NCI-H2196 (cell line): ENCODE results near the gene AIG1.
"Not testable (repeated sequence)": the region's sequence is repeated elsewhere in the genome, so short reads cannot be mapped to it uniquely, and the experiment has no call there.

Experiments
- DNase-seq: peaks from one replicate; lab custom pipeline; 2025; ENCODE audit not compliant: unreplicated experiment; lab: John Stamatoyannopoulos, UW

Gene AIG1

DNA sequence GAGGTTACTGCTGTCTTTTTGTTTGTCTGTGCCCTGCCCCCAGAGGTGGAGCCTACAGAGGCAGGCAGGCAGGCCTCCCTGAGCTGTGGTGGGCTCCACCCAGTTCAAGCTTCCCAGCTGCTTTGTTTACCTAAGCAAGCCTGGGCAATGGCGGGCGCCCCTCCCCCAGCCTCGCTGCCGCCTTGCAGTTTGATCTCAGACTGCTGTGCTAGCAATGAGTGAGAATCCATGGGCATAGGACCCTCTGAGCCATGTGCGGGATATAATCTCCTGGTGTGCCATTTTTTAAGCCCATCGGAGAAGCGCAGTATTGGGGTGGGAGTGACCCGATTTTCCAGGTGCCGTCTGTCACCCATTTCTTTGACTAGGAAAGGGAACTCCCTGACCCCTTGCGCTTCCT is 247.1 kb downstream of the AIG1 start:
- not testable (repeated sequence) for DNase-seq

DNA sequence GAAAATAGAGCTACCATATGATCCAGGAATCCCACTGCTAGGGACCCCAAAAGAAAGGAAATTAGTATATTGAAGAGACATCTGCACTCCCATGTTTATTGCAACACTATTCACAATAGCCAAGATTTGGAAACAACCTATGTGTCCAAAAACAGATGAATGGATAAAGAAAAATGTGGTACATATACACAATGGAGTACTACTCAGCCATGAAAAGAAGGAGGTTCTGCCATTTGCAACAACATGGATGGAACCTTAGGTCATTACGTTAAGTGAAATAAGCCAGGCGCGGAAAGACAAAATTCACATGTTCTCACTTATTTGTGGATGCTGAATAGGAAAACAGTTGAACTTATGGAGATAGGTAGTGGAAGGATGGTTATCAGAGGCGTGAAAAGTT is 252.5 kb downstream of the AIG1 start:
- DNase-seq = no peak

DNA sequence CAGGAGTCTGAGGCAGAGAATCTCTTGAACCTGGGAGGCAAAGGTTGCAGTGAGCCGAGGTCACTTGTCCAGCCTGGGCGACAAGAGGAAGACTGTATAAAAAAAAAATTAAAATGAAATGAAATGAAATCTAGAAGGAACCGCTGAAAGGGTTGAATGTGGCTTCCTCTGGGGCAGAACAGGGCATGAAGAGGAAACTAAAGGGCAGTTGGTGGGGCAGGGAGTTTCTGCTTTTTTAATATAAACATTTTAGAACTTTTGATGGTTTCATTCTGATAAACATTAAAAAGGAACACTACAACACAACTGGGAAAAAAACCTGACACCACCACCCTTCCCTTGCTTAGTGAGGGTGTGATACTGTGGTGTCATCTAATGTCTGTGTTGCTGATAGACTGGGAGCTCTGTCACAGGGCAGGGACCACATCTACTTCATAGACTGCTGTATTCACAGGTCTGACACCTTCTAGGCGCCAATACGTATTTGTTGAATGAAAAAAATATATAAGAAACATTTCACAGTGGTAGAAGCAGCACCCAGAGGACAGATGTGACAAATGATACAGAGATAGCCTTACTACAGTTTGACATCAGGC is 260.9 kb downstream of the AIG1 start:
- no peak for DNase-seq

DNA sequence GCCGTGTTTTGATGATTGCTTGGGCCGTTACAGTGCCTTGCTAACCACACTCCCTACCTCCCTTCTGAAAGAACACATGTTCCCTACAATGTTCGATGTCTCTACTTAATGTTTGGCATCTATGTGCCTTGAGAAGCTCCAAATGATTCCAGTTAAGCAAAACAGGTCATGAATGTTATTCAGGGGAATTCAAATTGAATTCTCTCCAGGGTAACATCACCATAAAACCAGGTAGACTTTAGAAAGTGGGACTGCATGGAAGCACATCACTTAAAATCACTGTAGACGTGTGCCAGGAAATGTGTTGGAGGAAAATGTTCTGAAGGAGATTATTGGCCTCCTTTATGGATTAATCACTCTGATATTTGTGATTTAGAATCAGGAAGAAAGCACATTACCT is 261.7 kb downstream of the AIG1 start:
- DNase-seq = no peak

DNA sequence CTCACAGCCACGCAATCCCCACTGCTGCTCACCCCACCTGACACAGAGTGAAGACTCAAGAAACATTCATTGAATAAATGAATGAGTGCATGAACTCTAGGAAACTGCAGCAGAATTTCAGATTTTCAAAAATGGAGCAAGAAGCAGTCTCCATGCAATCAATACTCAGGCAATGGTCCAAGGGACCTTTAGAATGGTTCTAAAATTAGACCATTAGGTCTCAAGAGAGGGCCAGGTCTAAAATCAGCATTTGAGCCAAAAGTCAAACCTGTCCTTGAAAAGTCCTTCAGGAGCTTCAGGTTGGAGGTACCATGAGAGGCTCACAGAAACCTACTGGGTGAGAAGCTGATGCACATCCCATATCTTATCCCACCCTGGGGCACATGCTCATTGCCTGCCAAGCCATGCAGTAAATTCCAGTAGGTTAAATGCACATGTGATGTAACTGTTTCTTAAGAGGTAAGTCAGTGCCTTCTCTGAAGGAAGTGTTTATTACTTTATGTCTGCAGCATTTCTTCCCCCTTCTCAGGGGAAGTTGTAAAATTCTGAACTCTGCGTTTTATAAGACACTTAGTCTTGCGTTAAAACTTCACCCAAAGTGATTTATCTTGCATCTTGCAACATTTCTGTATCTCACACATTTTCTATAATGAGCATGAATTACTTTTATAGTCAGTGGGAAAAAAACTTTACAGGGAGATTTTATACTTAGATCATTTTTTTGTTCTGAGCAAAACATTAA is 263.2 kb downstream of the AIG1 start:
- DNase-seq = no peak

DNA sequence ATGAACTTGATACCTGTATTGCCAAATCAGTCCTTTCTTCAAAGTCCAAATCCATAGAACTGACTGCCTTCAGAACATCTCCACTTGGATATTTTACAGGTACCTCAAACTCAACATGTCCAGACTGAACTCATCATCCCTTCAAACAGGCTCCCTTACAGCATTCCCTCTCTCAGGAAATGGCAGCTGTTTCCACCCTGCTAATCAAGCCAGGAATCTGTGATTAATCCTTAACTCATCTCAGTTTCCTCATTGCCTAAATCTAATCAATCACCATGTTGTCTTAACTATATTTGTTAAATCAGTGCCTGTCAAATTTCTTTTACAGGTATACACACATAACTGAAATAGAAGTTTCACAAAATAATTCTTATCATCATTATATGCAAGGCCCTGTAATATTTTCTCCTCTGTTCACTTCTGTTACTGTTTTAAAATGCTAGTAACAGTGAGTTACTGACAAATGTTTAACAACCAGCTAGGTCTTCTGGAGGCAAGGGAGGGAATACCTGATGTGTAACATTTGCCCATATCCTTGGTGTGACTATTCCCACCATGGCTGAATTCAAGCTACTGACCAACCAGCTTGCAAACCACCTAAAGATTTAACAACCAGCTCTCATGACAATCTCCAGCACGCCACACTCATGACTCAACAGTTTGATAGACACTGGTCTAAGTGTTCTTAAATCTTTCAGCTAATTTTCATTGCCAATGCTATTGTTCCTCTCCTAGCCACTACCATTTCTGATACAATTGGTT is 264.9 kb downstream of the AIG1 start:
- no peak for DNase-seq

DNA sequence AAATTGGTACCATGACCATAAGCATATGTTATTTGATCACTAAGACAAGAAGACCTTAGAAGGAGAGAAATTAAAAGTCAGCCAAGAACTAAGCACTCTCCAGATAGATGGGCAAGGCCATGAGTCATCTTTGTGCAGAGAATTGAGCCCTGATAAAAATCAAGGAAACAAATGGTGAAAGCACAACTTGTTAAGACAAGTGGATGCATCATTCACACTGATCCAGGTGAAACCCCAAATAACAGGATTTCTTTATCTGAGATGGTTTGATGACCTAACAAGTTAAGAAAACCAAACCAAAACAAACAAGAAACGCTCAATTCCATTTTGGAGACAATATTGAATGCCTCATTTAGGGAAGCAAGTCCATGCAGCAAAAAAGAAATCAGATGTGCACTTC is 268.2 kb downstream of the AIG1 start:
- DNase-seq = peak; percentile 31

DNA sequence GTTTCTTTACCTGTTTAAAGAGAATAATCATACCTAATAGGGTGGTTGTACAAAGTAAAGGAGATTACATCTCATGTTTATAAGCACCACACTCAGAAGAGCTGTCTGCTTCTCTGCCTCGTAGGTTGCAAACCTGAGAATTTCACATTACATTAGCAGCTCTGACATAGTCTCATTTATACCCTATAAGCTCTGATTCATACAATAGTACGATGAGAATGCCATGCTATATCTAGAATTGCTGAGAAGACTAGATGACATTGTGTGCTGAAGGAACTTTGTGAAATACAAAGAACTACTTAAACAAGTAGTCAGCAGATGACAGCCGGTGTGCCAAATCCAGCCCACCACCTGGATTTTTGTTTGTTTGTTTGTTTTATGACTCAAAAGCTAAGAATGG is 268.6 kb downstream of the AIG1 start:
- no peak for DNase-seq

DNA sequence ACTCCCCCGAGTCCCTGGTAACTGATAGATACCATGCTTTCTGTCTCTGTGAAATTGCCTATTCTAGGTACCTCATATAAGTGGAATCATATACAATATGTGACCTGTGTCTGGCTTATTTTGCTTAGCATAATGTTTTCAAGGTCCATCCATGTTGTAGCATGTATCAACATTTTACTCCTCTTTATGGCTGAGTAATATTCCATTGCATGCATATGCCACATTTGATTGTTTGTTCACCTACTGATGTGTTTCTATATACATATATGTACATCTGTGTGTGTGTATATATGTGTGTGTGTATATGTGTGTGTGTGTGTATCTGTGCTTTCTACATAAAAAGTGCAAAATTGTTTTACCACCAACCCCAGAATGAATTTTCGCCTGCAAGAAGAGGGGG is 270.7 kb downstream of the AIG1 start:
- no peak for DNase-seq

DNA sequence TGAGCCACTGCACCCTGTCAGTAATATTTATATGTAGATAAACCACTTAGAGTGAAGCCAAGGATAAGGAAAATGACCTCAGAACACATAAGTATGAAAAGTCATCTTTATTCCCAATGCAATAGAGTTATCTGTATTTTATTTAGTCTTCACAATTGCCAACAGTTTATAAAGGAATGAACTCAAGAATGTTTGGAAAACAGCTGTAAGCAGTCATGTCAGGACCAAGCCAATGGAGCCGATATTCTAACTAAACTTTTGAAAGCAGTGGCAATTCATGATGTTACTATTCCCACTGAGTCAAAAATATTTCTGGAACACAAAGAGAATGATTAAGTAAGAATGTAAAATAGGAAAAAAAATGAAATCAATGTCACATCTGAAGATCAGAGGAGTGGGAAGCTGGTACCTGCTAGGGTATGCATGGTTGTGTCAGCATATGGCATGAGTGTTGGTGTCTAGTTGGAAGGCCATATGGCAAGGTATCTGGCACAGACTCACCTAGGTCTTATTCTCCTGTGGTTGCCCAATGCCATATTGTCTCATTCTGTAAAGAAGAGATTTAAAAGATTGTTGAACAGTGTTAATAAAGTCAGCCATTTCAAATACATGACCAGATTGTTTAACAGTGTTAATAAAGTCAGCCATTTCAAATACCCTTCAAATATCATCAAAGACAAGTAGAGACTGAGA is 271.6 kb downstream of the AIG1 start:
- DNase-seq = no peak

DNA sequence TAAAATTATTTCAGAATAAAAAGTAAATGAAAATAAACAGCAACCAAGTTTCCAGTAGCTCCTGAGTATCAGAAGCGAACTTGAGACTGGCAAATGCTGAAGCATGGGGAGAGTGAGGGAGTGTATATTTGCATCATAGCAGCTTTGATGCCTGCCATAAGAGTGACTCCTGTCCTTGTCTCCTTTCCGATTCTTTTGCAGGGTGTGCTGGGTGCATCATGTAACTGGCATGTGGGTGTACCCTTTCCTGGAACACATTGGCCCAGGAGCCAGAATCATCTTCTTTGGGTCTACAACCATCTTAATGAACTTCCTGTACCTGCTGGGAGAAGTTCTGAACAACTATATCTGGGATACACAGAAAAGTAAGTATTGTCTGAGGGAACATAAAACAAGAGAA is 272.4 kb downstream of the AIG1 start:
- no peak for DNase-seq

DNA sequence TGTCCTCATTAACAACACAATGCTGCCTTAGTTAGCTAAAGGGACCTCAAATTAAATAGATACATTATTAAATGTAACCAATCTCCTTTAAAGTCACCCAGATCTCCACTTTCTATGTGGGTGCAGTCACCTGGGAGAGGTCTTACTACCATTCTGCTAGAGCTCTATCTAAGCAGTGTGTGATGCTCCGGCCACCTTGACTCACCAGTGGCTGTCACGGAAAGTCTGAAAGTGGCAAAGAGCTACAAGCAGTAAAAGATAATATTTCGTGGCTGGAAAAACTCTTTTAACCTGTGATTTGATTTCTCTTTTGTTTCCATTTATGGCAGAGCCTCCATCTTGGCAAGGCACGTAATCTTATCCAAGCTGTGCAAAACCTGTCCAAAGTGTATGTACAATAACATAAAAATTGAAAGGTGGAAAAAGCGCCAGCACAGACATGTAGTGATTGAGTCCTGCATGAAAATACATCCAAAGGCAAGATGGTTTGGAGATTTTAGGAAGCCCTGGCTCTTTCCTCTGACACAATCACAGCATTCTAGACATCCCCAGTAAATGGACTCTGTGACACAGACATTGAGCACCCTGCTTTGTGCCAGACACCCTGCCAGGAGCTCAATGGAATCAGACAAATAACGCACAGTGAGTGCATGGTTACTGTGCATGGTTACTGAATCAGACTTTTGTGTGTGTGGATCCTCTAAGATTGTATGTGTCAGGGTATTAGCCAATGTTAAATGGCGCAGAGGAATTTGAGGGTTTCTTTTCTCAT is 273.2 kb downstream of the AIG1 start:
- no peak for DNase-seq

DNA sequence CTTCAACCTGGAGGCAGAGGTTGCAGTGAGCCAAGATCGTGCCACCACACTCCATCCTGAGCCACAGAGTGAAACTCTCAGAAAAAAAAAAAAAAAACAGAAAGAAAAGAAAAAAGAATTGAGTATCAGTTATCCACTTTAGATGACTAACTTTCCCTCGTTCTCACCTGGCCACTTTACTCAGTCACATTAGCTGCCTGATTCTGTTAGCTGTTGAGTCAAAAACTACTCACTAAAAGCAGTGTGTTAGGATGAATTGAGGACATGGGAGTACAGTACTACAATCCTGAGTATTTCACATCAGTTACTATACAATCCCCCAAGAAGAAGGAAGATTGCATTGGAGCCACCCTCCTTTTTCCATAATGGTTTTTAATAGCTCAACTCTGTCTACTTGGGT is 275.2 kb downstream of the AIG1 start:
- DNase-seq = no peak

DNA sequence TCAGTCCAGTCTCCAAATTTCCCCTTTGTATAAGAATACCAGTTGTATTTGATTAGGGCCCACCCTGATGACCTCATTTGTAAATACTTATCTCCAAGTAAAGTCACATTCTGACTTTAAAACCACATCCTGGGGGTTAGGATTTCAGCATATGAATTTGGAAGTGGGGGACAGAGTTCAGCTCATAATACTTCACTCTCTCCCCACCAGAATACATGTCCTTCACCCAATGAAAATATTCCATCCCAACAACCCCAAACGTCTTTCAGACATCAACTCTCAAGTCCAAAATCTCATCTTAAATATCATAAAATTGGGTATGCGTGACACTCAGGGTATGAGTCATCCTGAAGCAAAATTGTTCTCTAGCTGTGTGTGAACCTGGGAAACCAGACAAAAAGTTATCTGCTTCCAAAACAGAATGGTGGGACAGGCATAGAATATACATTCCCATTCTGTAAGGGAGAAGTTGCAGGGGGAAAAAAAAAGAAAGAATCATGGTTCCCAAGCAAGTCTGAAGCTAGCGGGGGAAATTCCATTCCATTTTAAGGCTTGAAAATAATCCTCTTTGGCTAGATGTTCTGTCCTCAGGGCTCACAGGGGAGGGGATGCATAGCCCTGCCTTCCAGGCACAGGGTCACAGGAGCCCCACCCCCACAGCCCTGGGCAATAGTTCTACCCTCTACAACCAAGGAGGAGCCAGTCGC is 275.9 kb downstream of the AIG1 start:
- DNase-seq = no peak

DNA sequence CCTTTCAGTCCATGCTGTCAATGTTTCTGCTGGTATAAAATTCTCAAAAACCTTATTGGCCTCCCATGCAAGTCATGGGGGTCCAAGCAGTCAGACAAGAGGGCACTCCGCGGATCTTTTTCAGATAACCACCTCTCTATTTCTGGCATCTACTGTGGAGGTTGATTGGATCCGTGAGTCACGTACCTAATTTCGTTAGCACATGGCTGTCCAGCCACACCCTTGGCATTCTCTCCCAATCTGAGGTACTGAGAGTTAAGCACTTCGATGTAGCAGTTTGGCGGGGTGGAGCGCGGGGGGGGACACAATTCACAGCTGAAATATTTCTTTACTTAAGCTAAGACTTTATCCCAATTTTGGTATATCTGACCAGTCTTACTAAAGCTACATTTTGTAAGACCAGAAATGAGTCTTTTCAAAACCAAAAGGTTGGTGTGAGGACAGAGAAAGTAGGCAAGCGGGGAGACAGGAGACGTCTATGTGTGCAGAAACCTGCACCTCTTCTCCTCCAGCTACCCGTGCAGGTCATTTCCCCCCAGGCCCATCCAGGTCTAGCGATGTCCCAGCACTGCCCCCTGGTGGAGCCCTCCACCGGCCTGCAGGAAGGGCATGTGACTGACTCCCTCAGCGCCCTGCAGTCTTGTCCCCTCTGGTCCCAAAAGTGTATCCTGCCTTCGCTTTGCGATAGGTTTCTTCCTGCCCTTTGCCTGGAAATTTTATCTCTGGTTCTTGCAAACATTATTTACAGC is 276.7 kb downstream of the AIG1 start:
- DNase-seq = no peak

DNA sequence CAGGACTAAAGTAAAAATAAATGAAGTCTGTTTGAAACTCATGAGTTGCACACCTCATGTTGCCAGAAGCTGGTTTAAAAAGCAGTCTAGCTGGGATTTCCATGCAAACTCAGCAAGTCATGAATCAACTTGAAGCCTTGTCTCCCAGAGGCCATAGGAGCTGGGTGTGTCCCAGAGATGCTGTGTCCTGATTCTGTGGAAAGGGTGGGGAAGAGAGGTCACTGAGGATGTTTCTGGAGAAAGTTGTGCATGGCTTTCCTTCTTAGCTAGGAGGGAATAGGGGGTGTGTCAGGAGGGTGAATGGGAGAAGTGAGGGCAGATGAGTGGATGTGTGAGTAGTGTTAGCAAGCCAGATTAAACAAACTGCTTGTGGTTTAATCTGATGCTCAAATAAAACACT is 278.5 kb downstream of the AIG1 start:
- no peak for DNase-seq

DNA sequence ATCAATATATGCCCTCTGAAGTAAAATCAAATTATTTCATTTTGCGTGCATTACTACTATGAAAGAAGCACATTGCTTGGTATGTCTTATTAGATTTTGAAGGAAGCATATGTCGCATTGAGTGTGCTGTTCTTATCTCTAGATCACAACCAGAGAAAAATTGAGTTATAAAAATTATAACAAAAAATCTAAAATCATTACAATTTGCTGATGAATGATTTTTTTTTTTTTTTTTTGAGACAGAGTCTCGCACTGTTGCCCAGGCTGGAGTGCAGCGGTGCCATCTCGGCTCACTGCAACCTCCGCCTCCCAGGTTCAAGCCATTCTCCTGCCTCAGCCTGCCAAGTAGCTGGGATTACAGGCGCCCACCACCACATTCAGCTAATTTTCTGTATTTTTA is 284.8 kb downstream of the AIG1 start:
- DNase-seq = not testable (repeated sequence)

DNA sequence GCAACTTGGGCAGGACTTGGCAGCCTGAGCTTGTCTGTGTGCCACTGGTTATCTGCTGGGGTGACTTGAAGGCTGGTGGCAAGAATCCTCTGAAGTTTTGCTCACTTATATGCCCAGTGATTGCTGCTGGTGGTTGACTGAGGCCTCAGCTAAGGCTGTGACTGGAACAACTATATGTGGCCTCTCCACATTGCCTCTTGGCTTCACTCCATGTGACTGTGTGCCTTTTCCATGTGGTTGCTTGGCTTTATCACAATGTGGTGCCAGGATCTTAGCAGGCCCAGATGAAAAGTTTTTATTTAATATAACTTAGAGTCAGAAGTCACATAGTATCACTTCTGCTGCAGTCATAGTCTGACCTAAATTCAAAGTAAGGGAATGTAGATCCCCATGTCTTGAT is 285.3 kb downstream of the AIG1 start:
- no peak for DNase-seq

DNA sequence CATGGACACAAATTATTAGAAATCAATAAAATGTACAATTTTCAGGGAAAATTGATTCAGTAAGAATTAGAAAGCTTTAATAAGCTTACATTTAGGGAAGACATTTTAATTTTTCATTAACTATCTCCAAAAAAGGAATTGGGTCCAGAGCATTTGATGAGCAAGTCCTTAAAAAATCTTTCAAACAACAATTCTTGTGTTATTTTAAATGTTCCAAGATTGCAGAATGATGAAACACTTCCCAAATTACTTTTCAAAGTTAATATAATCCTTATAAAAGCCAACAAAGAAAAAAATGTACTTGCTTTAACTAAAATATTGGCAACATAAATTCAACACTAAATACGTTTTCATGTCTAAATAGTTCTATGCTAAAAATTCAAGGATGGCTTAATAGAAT is 287.8 kb downstream of the AIG1 start:
- DNase-seq = no peak

DNA sequence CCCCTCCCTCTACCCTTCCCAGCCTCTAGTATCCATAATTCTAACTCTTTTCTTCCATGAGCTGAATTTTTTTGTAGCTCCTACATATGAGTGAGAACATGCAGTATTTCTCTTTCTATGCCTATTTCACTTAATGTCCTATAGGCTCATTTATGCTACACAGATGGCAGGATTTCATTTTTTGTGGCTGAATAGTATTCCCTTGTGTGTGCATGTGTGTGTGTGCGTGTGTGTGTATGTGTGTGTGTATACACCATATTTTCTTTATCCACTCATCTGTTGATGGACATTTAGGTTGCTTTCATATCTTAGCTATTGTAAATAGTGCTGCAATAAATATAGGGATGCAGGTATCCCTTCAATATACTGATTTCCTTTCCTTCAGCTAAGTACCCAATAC is 288.8 kb downstream of the AIG1 start:
- no peak for DNase-seq
